Fibroblast of skin of abdomen (primary cell): ENCODE data around the gene BRD9. TPM values are rescaled to one million over a fixed set of nuclear protein-coding genes. Genes with fewer than 3 reads are reported as not detected.
"Not testable (repeated sequence)": the region's sequence is repeated elsewhere in the genome, so short reads cannot be mapped to it uniquely, and the experiment has no call there.

Experiments
- DNase-seq: peaks from one replicate; pipeline ENCODE4 v3.0.0-alpha.2; 2013
- polyA plus RNA-seq, 2 experiments: library from polyadenylated mRNA; unstranded; fragments of 120-200 nt; gene quantifications; one replicate each; pipeline ENCODE4 v1.2.1, GENCODE V29; 2013; ENCODE audit not compliant: insufficient read length in 2 of 2

Gene BRD9
- polyA plus RNA-seq (2013, experiment 1 of 2; ENCODE audit: insufficient read length): 34.0 TPM
- polyA plus RNA-seq (2013, experiment 2 of 2; ENCODE audit: insufficient read length): 32.8 TPM

DNA sequence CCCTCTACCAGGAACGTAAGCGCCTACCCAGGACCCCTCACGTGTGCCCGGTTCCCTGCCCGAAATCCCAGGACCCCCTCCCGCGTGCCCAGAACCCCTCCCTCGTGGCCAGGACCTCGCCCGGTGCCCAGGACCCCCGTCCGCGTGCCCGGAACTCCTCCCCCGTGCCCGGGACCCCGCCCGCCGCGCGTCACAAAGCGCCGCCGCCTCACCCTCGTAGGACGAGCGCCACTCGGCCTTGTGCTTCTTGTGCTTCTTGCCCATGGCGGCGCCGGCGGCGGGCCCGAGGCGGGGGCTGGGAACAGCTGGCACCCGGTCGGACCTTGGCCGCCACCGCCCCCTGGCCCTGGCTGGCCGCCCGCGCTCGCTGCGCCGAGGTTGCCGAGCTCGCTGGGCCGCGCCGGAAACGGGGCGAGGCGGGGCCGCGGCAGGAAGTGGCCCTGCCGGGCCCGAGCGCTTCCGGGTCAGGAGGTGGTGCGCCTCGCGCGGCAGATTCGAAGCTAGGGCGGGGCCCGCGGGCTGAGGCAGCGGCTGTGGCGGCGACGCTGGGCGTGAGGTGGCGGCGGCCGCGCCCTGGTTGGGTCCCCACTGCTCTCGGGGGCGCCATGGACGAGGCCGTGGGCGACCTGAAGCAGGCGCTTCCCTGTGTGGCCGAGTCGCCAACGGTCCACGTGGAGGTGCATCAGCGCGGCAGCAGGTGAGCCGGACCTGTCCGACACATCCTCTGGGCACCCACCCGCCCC is at the start of gene BRD9, which contains the start of gene TRIP13:
TSS of gene BRD9 (minus strand) at position 408 of the 743 bp plus-strand sequence. CDS start at position 264, 144 bp downstream.
TSS of gene TRIP13 (plus strand) at position 491 of the 743 bp plus-strand sequence. CDS start at position 606, 115 bp downstream.
- DNase-seq: peak; percentile 78

DNA sequence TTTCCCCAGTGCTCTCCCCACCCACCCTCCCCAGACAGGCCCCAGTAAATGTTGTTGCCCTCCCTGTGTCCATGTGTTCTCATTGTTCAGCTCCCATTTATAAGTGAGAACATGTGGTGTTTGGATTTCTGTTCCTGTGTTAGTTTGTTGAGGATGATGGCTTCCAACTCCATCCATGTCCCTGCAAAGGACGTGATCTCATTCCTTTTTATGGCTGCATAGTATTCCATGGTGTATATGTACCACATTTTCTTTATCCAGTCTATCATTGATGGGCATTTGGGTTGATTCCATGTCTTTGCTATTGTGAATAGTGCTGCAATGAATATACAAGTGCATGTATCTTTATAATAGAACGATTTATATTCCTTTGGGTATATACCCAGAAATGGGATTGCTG is 48.1 kb upstream of the BRD9 start:
- not testable (repeated sequence) for DNase-seq

DNA sequence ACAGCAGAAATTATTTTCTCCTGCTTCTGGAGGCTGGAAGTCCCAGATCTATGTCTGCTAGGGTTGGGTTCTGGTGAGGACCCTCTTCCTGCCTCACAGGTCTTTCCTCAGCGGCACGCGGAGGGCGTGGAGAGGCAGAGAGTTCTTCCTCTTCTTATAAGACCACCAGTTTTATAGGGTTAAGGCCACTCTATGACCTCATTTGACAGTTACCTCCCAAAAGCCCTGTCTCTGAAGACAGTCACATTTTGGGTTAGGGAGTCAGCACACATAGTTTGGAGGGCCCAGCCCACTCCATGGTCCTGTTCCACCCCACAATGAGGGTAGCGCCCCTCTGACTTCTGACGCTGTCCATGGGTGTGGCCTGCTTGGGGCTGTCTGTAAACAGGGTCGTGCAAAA is 46.8 kb upstream of the BRD9 start:
- DNase-seq: no peak

DNA sequence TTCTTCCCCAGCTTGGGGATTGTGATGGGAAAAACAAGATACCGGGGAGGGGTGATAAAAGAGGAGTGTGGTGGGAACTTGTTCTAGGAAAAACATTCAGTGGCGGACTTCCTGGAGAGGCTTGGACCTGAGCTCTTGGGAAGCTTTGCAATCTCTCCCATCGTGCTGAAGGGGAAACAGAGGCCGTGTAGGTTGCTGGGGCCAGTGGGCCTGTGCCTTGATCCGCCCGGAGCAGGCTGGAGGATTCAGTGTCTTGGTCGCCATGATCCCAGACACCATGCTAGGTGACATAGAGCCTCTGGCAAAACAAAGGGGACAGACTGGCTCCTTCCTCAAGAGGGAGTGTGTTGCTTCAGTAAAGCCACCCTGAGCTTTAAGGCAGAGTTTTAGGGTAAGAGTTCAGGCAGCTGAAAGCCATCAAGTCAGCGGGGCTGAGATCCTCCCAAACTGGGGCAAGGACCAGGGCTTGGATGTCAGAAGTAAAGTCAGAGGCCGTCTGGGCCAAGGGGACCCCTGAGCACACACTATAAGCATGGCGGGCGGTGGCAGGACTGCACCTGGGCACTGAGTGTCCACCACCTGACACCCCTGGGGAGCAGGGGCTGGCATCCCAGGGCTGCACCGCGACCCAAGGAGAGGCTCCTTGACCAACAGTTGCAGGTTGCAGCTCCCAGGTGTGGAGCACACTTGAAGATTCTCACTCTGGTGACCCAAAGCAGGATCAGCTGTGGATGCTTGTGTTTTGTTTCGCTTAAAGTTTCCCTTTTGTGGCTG is 44.7 kb upstream of the BRD9 start:
- DNase-seq: no peak

DNA sequence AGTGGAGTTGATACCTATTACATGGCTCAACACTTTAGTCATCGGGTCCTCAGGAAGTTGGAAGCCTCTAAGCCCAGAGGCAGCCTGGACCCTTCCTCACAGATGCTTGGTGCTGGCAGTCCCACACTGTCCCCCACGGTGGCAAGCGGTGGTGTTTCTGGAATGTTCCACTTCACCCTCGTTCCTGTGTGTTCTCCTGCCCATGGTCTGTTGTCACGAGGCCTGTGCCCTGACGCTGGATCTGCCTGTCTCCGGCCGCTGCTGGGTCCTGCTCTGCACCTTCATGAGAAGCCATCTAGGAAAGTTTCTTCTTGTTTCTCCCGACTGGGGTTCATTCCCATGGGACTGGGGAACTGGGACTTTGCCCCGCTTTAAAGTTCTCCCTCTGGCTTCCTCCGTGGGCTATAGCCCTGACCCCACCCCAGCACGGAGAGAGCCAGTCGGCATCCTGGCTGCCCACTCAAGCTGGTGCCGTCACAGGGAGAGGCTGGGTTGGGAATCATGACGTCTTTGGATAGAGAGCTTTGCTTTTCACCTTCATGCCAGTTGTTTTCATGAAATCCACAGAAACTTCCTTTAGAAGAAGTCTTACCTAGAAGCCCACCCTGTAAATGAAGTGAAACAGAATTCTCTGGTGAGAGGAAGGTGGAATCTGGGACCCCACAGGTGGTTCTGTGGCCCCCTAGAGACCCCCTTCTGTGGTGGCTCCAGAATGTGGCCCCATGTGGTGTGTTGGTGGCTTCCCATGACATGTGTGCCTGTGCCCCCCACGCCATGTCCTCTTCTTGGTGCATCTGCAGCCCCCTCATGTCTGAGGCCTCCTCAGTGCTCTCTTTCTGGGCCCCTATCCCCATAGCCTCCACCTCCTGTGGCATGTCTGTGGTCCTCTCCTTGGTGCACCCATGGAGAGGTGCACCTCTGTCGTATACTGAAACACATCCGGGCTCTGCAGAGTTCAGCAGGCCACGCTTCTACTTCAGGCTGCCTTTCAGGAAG is 43.8 kb upstream of the BRD9 start:
- no peak for DNase-seq

DNA sequence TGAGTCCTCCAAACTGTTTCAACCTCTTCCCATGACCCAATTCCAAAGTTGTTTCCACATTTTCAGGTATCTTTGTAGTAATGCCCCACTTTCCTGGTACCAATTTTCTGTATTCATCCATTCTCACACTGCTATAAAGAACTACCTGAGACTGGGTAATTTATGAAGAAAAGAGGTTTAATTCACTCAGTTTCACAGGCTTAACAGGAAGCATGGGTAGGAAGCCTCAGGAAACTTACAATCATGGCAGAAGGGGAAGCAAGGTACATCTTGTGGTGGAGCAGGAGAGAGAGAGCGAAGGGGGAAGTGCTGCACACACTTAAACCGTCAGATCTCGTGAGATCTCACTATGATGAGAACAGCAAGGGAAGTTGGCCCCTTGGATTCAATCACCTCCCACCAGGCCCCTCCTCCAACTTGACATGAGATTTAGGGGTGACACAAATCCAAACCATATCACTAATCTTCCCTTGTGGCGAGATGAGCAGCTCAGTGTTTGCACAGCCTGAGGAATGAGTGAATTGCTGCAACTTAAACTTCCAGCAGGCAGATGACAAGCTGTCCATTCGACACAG is 43.0 kb upstream of the BRD9 start:
- DNase-seq: no peak

DNA sequence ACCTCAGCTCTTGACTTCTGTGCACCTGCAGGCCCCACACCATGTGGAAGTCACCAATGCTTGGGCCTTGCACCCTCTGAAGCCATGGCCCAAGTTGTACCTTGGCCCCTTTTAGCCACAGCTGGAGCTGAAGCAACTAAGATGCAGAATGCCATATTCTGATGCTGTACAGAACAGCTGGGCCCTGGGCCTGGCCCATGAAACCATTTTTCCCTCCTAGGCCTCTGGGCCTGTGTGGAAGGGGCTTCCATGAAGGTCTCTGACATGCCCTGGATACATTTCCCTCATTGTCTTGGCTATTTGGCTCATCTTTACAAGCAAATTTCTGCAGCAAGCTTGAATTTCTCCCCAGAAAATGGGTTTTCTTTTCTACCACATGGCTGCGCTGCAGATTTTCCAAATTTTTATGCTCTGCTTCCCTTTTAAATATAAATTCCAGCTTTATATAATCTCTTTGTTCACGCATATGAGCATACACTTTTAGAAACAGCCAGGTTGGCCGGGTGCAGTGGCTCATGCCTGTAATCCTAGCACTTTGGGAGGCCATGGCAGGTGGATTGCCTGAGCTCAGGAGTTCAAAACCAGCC is 41.9 kb upstream of the BRD9 start:
- DNase-seq: not testable (repeated sequence)

DNA sequence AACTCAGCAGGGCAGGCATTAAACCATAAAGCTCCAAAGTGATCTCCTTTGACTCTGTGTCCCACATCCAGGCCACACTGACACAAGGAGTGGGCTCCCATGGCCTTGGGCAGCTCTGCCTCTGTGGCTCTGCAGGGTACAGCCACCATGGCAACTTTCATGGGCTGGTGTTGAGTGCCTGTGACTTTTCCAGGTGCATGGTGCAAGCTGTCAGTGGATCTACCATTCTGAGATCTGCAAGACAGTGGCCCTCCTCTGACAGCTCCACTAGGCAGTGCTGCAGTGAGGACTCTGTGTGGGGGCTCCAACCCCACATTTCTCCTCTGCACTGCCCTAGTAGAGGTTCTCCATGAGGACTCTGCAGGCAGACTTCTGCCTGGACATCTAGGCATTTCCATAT is 41.4 kb upstream of the BRD9 start:
- not testable (repeated sequence) for DNase-seq

DNA sequence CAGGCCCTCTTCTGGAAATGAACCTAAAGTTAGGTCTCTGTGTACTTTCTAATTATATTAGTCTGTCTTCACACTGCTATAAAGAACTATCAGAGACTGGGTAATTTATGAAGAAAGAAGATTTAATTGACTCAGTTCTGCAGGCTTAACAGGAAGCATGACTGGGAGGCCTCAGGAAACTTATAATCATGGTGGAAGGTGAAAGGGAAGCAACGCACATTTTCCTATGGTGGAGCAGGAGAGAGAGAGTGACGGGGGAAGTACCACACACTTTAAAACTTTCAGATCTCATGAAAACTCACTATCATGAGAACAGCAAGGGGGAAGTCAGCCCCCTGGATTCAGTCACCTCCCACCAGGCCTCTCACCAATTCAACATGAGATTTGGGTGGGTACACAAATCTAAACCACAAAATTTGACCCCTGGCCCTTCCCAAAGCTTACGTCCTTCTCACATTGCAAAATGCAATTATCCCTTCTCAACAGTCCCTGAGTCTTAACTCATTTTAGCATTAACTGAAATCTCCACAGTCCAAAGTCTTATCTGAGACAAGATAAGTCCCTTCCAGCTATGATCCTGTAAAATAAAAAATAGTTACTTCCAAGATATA is 40.8 kb upstream of the BRD9 start:
- DNase-seq: no peak

DNA sequence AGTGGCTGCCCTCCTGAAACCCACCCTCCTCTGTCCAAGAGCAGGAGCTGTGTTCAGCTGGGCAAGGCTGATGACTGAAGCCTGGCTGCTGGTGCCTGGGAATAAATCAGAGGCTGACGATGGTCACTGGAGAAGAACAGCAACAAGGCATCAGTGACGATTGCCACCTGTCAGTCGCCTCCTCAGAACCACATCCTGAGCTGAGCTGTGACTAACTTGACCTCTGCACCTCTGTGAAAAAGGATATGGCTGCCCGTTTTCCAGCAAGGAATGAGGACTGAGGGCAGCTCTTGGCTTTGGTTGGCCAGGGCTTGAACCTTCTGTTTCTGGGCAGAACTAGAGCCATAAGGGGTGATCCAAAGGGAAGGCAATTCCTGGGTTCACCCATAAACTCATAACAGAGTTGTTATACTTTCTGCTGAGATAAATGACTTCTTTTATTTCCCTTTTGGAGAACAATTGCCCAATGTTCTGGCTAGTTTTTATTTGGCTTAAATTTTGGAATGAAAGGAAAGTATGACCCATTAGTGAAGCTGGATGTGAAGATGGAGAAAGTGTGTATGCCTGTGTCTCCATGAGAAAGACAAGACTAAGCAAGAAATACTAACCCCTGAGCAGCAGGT is 40.1 kb upstream of the BRD9 start:
- no peak for DNase-seq

DNA sequence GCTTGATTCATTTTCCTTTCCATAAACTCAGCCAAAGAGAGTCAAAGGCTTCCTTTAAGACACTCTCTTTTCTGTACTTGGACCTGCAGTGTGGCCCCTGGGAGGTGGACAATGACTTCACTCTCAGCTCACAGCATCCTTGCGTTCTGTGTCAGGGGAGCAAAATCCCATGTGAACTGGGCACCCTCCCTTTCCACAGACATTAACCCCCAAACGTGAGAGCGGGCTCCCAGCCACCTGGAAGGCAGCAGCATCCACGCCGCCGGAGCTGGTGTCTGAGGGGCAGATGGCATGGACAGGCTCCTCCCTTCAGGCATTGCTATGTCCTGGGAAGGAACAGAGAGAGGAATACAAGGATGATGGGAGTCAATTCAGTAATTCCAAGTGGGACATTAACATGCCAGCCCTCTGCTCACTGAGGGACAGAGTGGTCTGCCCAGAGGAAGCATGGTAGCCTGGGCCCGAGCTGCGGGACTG is 39.6 kb upstream of the BRD9 start:
- DNase-seq: no peak

DNA sequence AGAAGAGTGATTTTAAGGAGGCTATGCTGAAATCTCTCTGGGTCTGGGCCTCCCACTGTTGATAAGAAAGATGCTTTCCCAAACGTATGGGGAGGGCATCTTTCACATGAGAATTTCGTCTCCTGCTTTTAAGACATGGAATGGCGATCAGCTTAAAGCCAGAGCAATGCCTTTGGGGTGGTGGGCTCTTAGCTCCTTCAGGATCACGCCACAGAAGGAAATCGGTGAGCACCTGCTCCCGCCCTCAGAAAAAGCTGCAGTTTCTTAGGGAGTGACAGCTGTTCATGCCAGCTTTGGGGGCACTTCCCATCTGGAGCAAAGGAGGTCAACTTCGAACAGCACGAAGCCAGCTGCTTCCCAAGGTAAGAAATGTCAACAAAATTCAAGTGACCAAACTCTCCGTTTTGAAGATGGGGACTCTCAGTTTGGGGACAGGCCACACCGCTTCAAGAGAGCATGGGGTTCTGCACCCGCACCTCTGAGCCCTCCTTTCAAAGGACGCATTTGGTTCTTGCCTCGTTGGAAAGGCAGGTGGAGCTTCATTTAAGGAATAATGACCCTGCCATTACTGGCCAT is 39.1 kb upstream of the BRD9 start:
- DNase-seq: no peak

DNA sequence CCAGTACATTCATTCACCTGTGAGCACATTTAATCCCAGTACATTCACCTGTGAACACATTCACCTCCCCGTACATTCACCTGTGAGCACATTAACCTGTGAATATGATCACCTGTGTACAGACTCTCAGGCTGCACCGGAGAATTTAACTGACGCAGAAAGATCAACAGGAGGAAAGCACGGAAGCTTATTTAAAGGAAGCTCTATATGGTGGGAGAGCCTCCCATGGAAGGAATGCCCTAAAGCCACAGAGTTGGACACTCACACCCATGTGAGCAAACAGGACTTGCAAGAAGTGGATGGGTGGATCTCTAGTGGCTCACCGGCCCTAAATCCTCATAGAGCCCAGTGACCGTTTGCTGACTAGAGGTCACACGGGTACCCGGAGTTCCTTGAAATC is 38.3 kb upstream of the BRD9 start:
- DNase-seq: no peak

DNA sequence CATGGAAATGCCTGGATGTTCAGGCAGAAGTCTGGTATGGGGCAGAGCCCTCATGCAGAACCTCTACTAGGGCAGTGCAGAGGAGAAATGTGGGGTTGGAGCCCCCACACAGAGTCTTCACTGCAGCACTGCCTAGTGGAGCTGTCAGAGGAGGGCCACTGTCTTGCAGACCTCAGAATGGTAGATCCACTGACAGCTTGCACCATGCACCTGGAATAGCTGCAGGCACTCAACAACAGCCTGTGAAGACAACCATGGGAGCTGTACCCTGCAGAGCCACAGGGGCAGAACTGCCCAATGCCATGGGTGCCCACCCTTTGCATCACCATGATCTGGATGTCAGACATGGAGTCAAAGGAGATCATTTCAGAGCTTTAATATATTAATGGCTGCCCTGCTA is 37.0 kb upstream of the BRD9 start:
- DNase-seq: no peak

DNA sequence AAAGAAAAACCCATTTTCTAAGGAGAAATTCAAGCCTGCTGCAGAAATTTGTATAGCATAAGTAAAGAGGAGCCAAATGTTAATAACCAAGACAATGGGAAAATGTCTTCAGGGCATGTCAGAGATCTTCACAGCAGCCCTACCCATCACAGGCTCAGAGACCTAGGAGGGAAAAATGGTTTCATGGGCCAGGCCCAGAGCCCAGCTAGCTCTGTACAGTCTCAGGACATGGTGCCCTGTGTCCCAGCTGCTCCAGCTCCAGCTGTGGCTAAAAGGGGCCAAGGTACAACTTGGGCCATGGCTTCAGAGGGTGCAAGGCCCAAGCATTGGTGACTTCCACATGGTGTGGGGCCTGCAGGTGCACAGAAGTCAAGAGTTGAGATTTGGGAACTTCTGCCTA is 36.6 kb upstream of the BRD9 start:
- not testable (repeated sequence) for DNase-seq

DNA sequence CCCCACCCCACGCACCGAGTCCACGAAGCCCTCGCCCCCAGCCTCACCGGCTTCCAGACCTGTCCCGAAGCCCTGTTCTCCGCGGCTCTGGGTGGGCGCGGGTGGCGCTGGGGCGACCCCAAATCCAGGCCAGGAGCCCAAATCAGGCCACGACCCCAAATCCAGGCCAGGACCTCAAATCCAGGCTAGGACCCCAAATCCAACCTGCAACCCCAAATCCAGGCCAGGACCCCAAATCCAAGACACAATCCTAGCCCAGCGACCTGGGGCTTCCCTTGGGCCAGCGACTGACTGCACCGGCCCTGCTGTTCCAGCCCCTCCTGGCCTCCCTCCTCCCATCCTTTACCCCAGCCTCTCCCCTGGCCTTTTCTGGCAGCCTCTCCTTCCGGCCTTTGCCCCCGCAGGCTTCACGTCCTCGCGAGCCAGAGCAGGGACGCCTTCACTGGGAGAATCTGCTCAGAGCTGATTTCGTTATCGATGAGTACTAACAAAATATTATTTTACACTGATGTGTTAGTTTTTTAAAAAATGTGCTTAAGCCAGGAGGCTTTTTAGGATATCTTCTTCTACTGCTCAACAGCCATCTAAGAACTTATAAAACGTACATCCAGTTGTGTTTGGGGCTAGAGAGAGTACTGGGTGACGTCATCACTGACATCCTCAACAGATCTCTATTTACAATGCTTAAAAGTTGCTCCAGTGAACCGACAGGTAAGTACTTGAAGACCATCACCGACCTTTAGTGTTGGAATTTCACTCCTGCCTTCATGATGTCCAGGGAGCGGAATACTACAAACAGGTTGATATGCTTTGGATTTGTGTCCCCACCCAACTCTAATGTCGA is 34.8 kb upstream of the BRD9 start:
- no peak for DNase-seq

DNA sequence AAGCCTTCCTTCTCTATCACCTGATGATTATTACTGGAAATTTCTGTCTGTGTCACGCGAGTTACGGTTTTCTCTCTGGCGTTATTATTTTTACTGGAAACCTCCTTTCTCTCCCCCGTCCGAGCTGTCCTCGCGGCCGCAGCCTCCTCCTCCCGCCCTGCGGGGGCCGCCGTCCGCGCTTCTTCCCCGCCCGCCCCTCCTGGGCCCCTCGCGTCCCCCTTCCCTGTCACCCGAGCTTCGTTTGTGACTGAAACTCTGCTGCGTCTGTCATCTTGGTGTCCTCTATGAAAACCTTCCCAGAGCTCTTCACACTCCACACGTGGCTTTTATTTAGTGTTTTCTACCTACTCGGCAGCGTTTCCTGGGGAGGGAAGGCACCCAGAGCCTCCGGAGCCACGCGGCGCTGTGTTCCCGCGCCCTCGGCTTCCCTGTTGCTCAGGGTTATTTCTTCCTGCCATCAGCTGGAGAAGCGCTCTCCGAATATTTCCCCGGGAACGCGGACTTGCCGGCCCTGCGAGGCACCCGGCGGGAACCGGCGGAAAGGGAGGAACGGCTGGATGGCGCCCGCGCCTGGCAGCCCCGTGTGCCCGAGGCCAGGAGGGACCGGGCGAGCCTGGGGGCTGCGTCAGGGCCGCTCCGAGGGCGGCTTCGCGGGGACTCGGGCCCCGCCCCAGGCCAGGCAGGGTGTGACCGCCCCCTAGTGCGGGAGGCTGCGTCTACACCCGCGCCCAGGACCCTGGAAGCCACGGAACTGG is 34.0 kb upstream of the BRD9 start:
- DNase-seq: peak; percentile 23

DNA sequence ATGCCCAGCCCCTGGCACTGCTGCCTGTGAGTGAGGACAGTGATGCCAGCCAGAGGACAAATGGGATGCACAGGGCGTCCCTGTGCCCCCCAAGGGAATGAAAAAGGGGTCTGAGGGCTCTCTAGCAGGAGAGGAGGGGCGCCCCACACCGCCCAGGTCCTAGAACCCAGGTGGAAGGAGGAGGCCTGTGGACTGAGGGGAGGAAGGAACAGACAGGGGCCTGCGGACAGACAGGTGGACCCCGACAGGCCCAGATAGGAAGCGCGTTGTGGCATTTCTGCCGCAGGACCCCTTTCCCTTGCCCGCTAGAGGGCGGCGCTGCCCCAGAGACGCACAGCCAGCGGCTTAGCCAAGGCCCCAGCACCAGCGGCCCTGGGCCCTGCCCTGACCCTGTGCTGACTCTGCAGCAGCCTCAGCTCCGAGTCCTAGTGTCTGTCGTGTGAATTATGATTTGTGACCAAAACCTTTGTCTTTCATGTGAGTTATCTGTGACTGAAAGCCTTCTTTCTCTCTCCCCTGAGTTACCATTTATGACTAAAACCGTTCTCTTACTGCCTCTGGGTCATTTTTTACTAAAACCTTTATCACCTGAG is 30.8 kb upstream of the BRD9 start:
- peak; percentile 58 for DNase-seq
